GM12878 (cell line): Measurements from ENCODE around the gene MSLN. TPM values are rescaled to one million over a fixed set of nuclear protein-coding genes. Genes with fewer than 3 reads are reported as not detected.

Experiments used
- MYC ChIP-seq: IDR thresholded peaks from 2 replicates; pipeline ENCODE4 v1.6.1; 2011; ENCODE audit warnings: mild to moderate bottlenecking, low read length, moderate library complexity, inconsistent platforms; ENCODE audit not compliant: insufficient read depth, insufficient replicate concordance, insufficient read length, severe bottlenecking
- PML ChIP-seq: IDR thresholded peaks from 2 replicates; pipeline ENCODE4 v1.6.1; 2012; ENCODE audit warnings: low read length, inconsistent platforms
- PRDM15 ChIP-seq: fragments of 450-650 bp; formaldehyde crosslinking; IDR thresholded peaks from 2 replicates; pipeline ENCODE4 v1.4.0; 2020; ENCODE audit warnings: mild to moderate bottlenecking, moderate library complexity
- polyA plus RNA-seq, 11 experiments: library from polyadenylated mRNA; depleted of rRNA in 4 of 11; unstranded in 6 of 11; stranded (reverse) in 5 of 11; fragments of >200 nt; fragmentation: Nextera tagmentation in 4 of 11; fragmentation: Illumina TruSeq in 1 of 11; extraction: Ambion mirVana in 4 of 11; extraction: Trizol in 1 of 11; gene quantifications; 1 replicate in 1 of 11; 2 replicates in 10 of 11; pipeline versions ENCODE4 v1.2.1 to v1.2.3, GENCODE V29; 2011 to 2016; ENCODE audit warnings: inconsistent platforms in 2 of 11, missing spikeins in 2 of 11, low read depth in 1 of 11
- total RNA-seq, 4 experiments: library from RNA; depleted of rRNA in 3 of 4; stranded (reverse); fragments of >200 nt in 3 of 4; fragmentation: Illumina TruSeq in 1 of 4; extraction: Trizol in 1 of 4; gene quantifications; 2 replicates each; pipeline versions ENCODE4 v1.2.1 to v1.2.3, GENCODE V29; 2013 to 2021
- TF ChIP-seq, protein P1 (sequence below): fragments of 450-650 bp; IDR thresholded peaks from 2 replicates; pipeline ENCODE4 v1.6.1; 2014; ENCODE audit warnings: mild to moderate bottlenecking

Gene MSLN
- total and polyA plus RNA-seq, 10 of the 15 experiments (the other 5 are each of a cell fraction or from before 2014, with no cell fraction given): 0.08 TPM; not detected in 9

DNA sequence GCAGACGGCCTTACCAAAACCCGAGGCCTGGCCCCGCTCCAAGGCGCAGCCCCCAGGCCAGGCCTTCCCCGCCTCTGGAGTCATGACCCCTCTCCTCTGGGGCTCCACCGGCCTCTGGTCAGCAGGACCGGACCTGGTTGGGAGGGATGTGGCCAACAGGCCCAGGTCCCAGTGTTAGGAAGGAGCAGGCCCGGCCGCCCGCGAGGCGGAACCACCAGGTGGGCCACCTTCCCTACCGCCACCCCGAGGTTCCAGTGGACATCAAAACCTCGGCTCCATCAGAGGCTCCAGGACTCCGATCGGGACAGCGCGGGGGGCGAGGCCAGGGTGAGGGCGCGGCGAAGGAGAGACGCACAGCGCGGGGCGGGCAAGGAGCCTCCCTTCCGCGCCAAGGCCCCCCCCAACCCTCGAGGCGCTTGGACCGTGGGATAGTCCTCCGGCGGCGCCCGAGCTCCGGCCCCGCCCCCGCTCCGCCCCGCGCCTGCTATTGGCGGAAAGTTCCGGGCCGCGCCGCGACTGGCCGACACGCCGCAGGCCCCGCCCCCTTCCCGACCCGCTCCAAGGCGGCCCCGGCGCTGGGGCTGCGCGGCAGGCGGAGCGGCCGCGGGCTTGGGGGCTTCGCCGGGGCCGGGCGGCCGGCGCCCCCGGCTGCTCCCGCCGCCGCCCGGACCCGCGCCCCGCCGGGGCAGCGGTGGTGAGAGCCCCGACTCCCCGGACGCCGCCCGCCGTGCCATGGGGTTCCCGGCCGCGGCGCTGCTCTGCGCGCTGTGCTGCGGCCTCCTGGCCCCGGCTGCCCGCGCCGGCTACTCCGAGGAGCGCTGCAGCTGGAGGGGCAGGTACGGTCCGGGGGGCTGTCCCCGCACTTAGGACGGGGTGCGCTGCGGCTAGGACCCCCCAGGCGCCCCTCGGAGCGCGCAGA is 45.7 kb upstream of the MSLN start, which contains the start of gene METRN (continued):
- TF ChIP-seq PRDM15 (no peak), MYC (no peak), PML (no peak)
- TF ChIP-seq, protein P1, sequence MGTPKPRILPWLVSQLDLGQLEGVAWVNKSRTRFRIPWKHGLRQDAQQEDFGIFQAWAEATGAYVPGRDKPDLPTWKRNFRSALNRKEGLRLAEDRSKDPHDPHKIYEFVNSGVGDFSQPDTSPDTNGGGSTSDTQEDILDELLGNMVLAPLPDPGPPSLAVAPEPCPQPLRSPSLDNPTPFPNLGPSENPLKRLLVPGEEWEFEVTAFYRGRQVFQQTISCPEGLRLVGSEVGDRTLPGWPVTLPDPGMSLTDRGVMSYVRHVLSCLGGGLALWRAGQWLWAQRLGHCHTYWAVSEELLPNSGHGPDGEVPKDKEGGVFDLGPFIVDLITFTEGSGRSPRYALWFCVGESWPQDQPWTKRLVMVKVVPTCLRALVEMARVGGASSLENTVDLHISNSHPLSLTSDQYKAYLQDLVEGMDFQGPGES: no peak
- TF ChIP-seq, all 136 proteins: peak for 4
